K562 (cell line): ENCODE measurements around the gene ROR2.

Experiments
- ERF ChIP-seq: fragments of 450-650 bp; formaldehyde crosslinking; IDR thresholded peaks from 2 replicates; pipeline ENCODE4 v1.4.0; 2020; ENCODE audit warnings: mild to moderate bottlenecking, mixed read lengths
- HDAC6 ChIP-seq: IDR thresholded peaks from 2 replicates; pipeline ENCODE4 v1.6.1; 2012; ENCODE audit warnings: low read depth, mild to moderate bottlenecking, control low read depth, inconsistent platforms, low read length, moderate library complexity
- MYC ChIP-seq, 2 experiments: fragments of 250-450 bp in 1 of 2; sonication (Bioruptor Pico) in 1 of 2; IDR thresholded peaks; 2 replicates each; pipeline versions ENCODE4 v1.5.1 to v1.6.1; 2012 to 2021; ENCODE audit warnings: low read depth in 2 of 2, borderline replicate concordance in 1 of 2, improper control_type of control experiment in 1 of 2, low read length in 1 of 2, mild to moderate bottlenecking in 1 of 2, moderate library complexity in 1 of 2
- TAF1 ChIP-seq: IDR thresholded peaks from 2 replicates; pipeline ENCODE4 v1.6.1; 2011; ENCODE audit warnings: mild to moderate bottlenecking, low read length, moderate library complexity; ENCODE audit not compliant: insufficient read depth, control insufficient read depth, severe bottlenecking; ENCODE audit errors: extremely low read depth
- TF ChIP-seq, protein P1 (sequence below): fragments of 450-650 bp; IDR thresholded peaks from 2 replicates; pipeline ENCODE4 v1.6.1; 2017; ENCODE audit warnings: antibody characterized with exemption, mild to moderate bottlenecking

GRCh38 chr9:91682806-91683205, 267.2 kb downstream of the ROR2 start:
- no peak for TF ChIP-seq TAF1
- TF ChIP-seq, protein P1, sequence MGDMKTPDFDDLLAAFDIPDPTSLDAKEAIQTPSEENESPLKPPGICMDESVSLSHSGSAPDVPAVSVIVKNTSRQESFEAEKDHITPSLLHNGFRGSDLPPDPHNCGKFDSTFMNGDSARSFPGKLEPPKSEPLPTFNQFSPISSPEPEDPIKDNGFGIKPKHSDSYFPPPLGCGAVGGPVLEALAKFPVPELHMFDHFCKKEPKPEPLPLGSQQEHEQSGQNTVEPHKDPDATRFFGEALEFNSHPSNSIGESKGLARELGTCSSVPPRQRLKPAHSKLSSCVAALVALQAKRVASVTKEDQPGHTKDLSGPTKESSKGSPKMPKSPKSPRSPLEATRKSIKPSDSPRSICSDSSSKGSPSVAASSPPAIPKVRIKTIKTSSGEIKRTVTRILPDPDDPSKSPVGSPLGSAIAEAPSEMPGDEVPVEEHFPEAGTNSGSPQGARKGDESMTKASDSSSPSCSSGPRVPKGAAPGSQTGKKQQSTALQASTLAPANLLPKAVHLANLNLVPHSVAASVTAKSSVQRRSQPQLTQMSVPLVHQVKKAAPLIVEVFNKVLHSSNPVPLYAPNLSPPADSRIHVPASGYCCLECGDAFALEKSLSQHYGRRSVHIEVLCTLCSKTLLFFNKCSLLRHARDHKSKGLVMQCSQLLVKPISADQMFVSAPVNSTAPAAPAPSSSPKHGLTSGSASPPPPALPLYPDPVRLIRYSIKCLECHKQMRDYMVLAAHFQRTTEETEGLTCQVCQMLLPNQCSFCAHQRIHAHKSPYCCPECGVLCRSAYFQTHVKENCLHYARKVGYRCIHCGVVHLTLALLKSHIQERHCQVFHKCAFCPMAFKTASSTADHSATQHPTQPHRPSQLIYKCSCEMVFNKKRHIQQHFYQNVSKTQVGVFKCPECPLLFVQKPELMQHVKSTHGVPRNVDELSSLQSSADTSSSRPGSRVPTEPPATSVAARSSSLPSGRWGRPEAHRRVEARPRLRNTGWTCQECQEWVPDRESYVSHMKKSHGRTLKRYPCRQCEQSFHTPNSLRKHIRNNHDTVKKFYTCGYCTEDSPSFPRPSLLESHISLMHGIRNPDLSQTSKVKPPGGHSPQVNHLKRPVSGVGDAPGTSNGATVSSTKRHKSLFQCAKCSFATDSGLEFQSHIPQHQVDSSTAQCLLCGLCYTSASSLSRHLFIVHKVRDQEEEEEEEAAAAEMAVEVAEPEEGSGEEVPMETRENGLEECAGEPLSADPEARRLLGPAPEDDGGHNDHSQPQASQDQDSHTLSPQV: no peak
- TF ChIP-seq HDAC6: no peak
- TF ChIP-seq ERF: no peak
- no peak for TF ChIP-seq MYC (IDR thresholded peaks at IDR 0.05; ENCODE audit: low read depth, low read length)
- TF ChIP-seq MYC (CRISPR knock-in tag; IDR thresholded peaks at IDR 0.05; ENCODE audit: borderline replicate concordance, low read depth): no peak
